ENCODE data around the gene SLC35F1. TPM values are rescaled to one million over a fixed set of nuclear protein-coding genes. Genes with fewer than 3 reads are reported as not detected.

The SLC35F1 gene
- total and polyA plus RNA-seq, 8 donors, result 0.18 to 4.0 (median 3.4) TPM

GRCh38 chr6:118122161-118122725 lies 215.2 kb downstream of the SLC35F1 start:
- intact Hi-C loops (cut with DNase I), result no loop called here
- Histone ChIP-seq H3K27me3 (no peaks in the 10 kb centered on the region), H3K4me3 (no peak overlapping the region), H3K36me3 (no peaks in the 10 kb centered on the region), H3K9me3 (no peaks in the 10 kb centered on the region), H3K27ac (no peak overlapping the region), H3K4me1 (no peaks in the 10 kb centered on the region)
- DNase-seq (no peak), ATAC-seq (no peak)
- no peak for TF ChIP-seq CTCF (IDR thresholded peaks at IDR 0.05)

GRCh38 chr6:118122801-118123200 lies 215.7 kb downstream of the SLC35F1 start:
- no peak overlapping the region for H3K27ac ChIP-seq
- ATAC-seq (no peak), DNase-seq (no peak)
- H3K4me3 ChIP-seq, result no peak overlapping the region
- no peaks in the 10 kb centered on the region for H3K36me3 ChIP-seq
- TF ChIP-seq CTCF (IDR thresholded peaks at IDR 0.05), result no peak
- H3K27me3 ChIP-seq, result no peaks in the 10 kb centered on the region
- intact Hi-C loops (cut with DNase I), result no loop called here
- H3K4me1 ChIP-seq, result no peaks in the 10 kb centered on the region
- H3K9me3 ChIP-seq, result no peaks in the 10 kb centered on the region

- no peak for TF ChIP-seq CTCF (IDR thresholded peaks at IDR 0.05)
- ATAC-seq (no peak), DNase-seq (no peak)
- H3K4me1 ChIP-seq, result no peaks in the 10 kb centered on the region
- no peaks in the 10 kb centered on the region for H3K9me3 ChIP-seq
- no peak overlapping the region for H3K4me3 ChIP-seq
- intact Hi-C loops (cut with DNase I), result no loop called here
- H3K36me3 ChIP-seq, result no peaks in the 10 kb centered on the region
- H3K27me3 ChIP-seq, result no peaks in the 10 kb centered on the region
- no peak overlapping the region for H3K27ac ChIP-seq
These were observed 216.5 kb downstream of the SLC35F1 start for GRCh38 chr6:118123503-118124037.

GRCh38 chr6:118124851-118125250 lies 217.8 kb downstream of the SLC35F1 start:
- Histone ChIP-seq H3K9me3 (no peaks in the 10 kb centered on the region), H3K36me3 (no peaks in the 10 kb centered on the region), H3K27me3 (no peaks in the 10 kb centered on the region), H3K4me1 (no peaks in the 10 kb centered on the region), H3K27ac (no peak overlapping the region), H3K4me3 (no peak overlapping the region)
- DNase-seq, result no peak
- intact Hi-C loops (cut with DNase I), result no loop called here
- no peak for TF ChIP-seq CTCF (IDR thresholded peaks at IDR 0.05)
- ATAC-seq, result peak; percentile 53

GRCh38 chr6:118128755-118129154 lies 221.7 kb downstream of the SLC35F1 start:
- no peaks in the 10 kb centered on the region for H3K4me1 ChIP-seq
- no peak overlapping the region for H3K27ac ChIP-seq
- no peaks in the 10 kb centered on the region for H3K27me3 ChIP-seq
- DNase-seq, result no peak
- ATAC-seq, result no peak
- no peak for TF ChIP-seq CTCF (IDR thresholded peaks at IDR 0.05)
- no peak overlapping the region for H3K4me3 ChIP-seq
- H3K36me3 ChIP-seq, result no peaks in the 10 kb centered on the region
- H3K9me3 ChIP-seq, result no peaks in the 10 kb centered on the region
- intact Hi-C loops (cut with DNase I), result no loop called here
